GM10248 (cell line): Measurements from ENCODE around the gene WDR27.
"Not testable (repeated sequence)": the region's sequence is repeated elsewhere in the genome, so short reads cannot be mapped to it uniquely, and the experiment has no call there.

ENCODE experiments used
- CTCF ChIA-PET: fragments of 300-600 bp; sonication (Branson Sonifier 250); formaldehyde crosslinking; extraction: SDS; loops from one replicate; lab custom pipeline; 2021; ENCODE audit warnings: antibody characterized with exemption; lab: Yijun Ruan, JAX
- POLR2A ChIA-PET: fragments of 350-650 bp; sonication (Branson Sonifier 250); formaldehyde crosslinking; extraction: SDS; loops from one replicate; lab custom pipeline; 2020; ENCODE audit warnings: antibody characterized with exemption; lab: Yijun Ruan, JAX
- DNase-seq: peaks from one replicate; pipeline ENCODE4 v3.0.0; 2012; ENCODE audit errors: extremely low spot score
- CTCF ChIP-seq: IDR thresholded peaks from 2 replicates; pipeline ENCODE4 v1.5.1; 2012; ENCODE audit warnings: mild to moderate bottlenecking, low read depth; ENCODE audit errors: extremely low read depth, missing control alignments, control extremely low read depth

Gene WDR27

GRCh38 chr6:169710009-169710408 lies 8.2 kb upstream of the WDR27 start:
- TF ChIP-seq CTCF, result no peak
- ChIA-PET POLR2A (interaction anchor here (1.6 kb wide), 1 partner anchor 8 kb away, joined by 4 read pairs; the partner anchor contains the start of genes C6orf120 and WDR27), CTCF (interaction anchor here (1.2 to 1.6 kb wide), 3 partner anchors 15 to 122 kb away, joined by 3 to 4 read pairs (median 3); partner anchors contain the start of gene PHF10)
- no peak for DNase-seq

GRCh38 chr6:169709293-169709692 lies 7.5 kb upstream of the WDR27 start:
- CTCF ChIA-PET, result interaction anchor here (1.2 to 1.6 kb wide), 5 partner anchors 8 to 122 kb away, joined by 3 to 9 read pairs (median 5); no protein-coding TSS in a partner anchor
- no peak for DNase-seq
- POLR2A ChIA-PET, result interaction anchor here (1.6 kb wide), 1 partner anchor 8 kb away, joined by 4 read pairs; the partner anchor contains the start of genes C6orf120 and WDR27
- no peak for TF ChIP-seq CTCF

- ChIA-PET POLR2A (no interaction called here), CTCF (no interaction called here)
- no peak for TF ChIP-seq CTCF
- DNase-seq, result no peak
Measured at GRCh38 chr6:169707772-169708171, 5.9 kb upstream of the WDR27 start.

GRCh38 chr6:169702840-169703246 lies 1.0 kb upstream of the WDR27 start:
- no peak for TF ChIP-seq CTCF
- ChIA-PET POLR2A (interaction anchor here (1.9 kb wide), 1 partner anchor 19 kb away, joined by 5 read pairs; no protein-coding TSS in a partner anchor), CTCF (interaction anchor here (1.6 to 3.6 kb wide), 3 partner anchors 18 to 46 kb away, joined by 3 to 15 read pairs (median 4); no protein-coding TSS in a partner anchor)
- no peak for DNase-seq

- ChIA-PET CTCF (interaction anchor here (0.9 to 1.6 kb wide), 5 partner anchors 9 to 130 kb away, joined by 3 to 5 read pairs (median 4); no protein-coding TSS in a partner anchor), POLR2A (interaction anchor here (1.0 to 1.9 kb wide), 4 partner anchors 9 to 23 kb away, joined by 3 to 5 read pairs (median 4); no protein-coding TSS in a partner anchor)
- no peak for TF ChIP-seq CTCF
- no peak for DNase-seq
Measured at GRCh38 chr6:169701311-169701953, 397 bp downstream of the WDR27 start.

- CTCF ChIA-PET, result interaction anchor here (1.2 kb wide), 1 partner anchor 17 kb away, joined by 4 read pairs; no protein-coding TSS in a partner anchor
- TF ChIP-seq CTCF, result no peak
- DNase-seq, result no peak
- POLR2A ChIA-PET, result no interaction called here
Measured at GRCh38 chr6:169700296-169700695, 1.5 kb downstream of the WDR27 start.

GRCh38 chr6:169697115-169697514 lies 4.7 kb downstream of the WDR27 start:
- POLR2A ChIA-PET, DNase-seq, CTCF ChIA-PET: not testable (repeated sequence)
